Measurements from ENCODE around the gene MED25. TPM values are rescaled to one million over a fixed set of nuclear protein-coding genes. Genes with fewer than 3 reads are reported as not detected.

MED25 gene
- total and polyA plus RNA-seq, 2 of the 8 experiments (the other 6 are each of a cell fraction or from before 2014, with no cell fraction given) = 21.6 to 71.4 TPM

DNA sequence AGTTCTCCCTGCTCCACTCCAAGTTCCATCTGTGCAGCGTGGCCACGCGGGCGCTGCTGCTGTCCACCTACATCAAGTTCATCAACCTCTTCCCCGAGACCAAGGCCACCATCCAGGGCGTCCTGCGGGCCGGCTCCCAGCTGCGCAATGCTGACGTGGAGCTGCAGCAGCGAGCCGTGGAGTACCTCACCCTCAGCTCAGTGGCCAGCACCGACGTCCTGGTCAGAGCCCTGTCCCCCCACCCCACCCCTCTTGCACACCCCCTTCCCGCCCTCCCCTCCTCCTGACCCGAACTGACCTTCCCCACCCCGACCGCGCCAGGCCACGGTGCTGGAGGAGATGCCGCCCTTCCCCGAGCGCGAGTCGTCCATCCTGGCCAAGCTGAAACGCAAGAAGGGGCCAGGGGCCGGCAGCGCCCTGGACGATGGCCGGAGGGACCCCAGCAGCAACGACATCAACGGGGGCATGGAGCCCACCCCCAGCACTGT is 16.6 kb upstream of the MED25 start (continued):
- TF ChIP-seq ZNF274 (IDR thresholded peaks at IDR 0.05; ENCODE audit: borderline replicate concordance, extremely low read depth, low read length) = no peak
